ENCODE data around the gene UBE2J2. TPM values are rescaled to one million over a fixed set of nuclear protein-coding genes. Genes with fewer than 3 reads are reported as not detected.

Gene UBE2J2
- polyA plus RNA-seq, 1 of the 3 experiments (the other 2 are of a cell fraction) = 47.5 TPM

GRCh38 chr1:1264868-1265272, 8.8 kb downstream of the UBE2J2 start:
- no peak overlapping the region for H3K4me3 ChIP-seq (ENCODE audit: low read depth in 2 of 2, low read length in 1 of 2)
- WGBS (ENCODE audit: low lambda C conversion rate) = 24% methylated on average over 6 of the region's 10 CpGs
- peaks cover 19 to 50% of the 10 kb centered on the region in 2 experiments for H3K36me3 ChIP-seq (replicated peaks in 1 of 2; ENCODE audit: control insufficient read depth in 1 of 2, insufficient read depth in 2 of 2, low read length in 1 of 2)
- H3K79me2 ChIP-seq (ENCODE audit: insufficient read depth) = peaks cover 73% of the 10 kb centered on the region
- CTCF ChIA-PET = interaction anchor here (1.2 to 2.0 kb wide), 2 partner anchors 26 to 142 kb away, joined by 7 to 8 read pairs; no protein-coding TSS in a partner anchor
- H3K9me2 ChIP-seq = no peaks in the 10 kb centered on the region
- peaks cover 17% of the 10 kb centered on the region for H3F3A ChIP-seq (replicated peaks; ENCODE audit: insufficient read depth)
- peak overlapping the region in 1 of 2 experiments; percentile 73; a peak in 2 of 4 replicates for H3K27ac ChIP-seq (ENCODE audit: low read depth in 2 of 2, low read length in 1 of 2)
- H3K27me3 ChIP-seq (ENCODE audit: insufficient read depth) = no peaks in the 10 kb centered on the region
- peak; percentile 56 for DNase-seq
- peak overlapping the region; percentile 28; the same call in 1 of the 2 replicates for H3K4me2 ChIP-seq
- H2AFZ ChIP-seq (ENCODE audit: low read depth) = no peak overlapping the region
- H3K4me1 ChIP-seq (ENCODE audit: control insufficient read depth in 1 of 2, insufficient read depth in 2 of 2, low read depth in 1 of 2, low read length in 1 of 2) = peaks cover 0 to 4% of the 10 kb centered on the region in 2 experiments; a peak in 2 of 4 replicates
- POLR2A ChIA-PET = no interaction called here
- no peak overlapping the region for H3K9ac ChIP-seq
- peaks cover 65% of the 10 kb centered on the region for H4K20me1 ChIP-seq (ENCODE audit: insufficient read depth)
- no peaks in the 10 kb centered on the region for H3K9me3 ChIP-seq
- TF ChIP-seq SIN3A (IDR thresholded peaks at IDR 0.05; ENCODE audit: borderline replicate concordance, low read depth, low read length) (no peak; the same call in 1 of the 2 replicates), GABPA (IDR thresholded peaks at IDR 0.05; ENCODE audit: low read depth) (no peak), NFIC (IDR thresholded peaks at IDR 0.05; ENCODE audit: borderline replicate concordance) (peak; percentile 4; the same call in 1 of the 2 replicates), JUND (IDR thresholded peaks at IDR 0.05) (peak; percentile 55; the same call in 1 of the 2 replicates), MAX (IDR thresholded peaks at IDR 0.05; ENCODE audit: low read depth) (peak; percentile 59; the same call in 1 of the 2 replicates), YY1 (IDR thresholded peaks at IDR 0.05; ENCODE audit: low read depth) (no peak), POLR2AphosphoS5 (IDR thresholded peaks at IDR 0.05; ENCODE audit: low read depth, low read length) (0 out of 2 replicates have a peak, but pooled peaks have one; percentile 25), FOSL2 (IDR thresholded peaks at IDR 0.05; ENCODE audit: borderline replicate concordance, low read depth) (peak; percentile 73; the same call in 1 of the 2 replicates), TEAD4 (IDR thresholded peaks at IDR 0.05; ENCODE audit: borderline replicate concordance, insufficient read depth) (peak; percentile 33; the same call in 1 of the 2 replicates), MXI1 (IDR thresholded peaks at IDR 0.05; ENCODE audit: low read depth, low read length) (no peak), TAF1 (IDR thresholded peaks at IDR 0.05; ENCODE audit: borderline replicate concordance, low read depth, low read length) (no peak), TCF12 (IDR thresholded peaks at IDR 0.05) (peak; percentile 71), CTCF (IDR thresholded peaks at IDR 0.05) (peak; percentile 57), RCOR1 (IDR thresholded peaks at IDR 0.05; ENCODE audit: low read length) (no peak), CHD2 (IDR thresholded peaks at IDR 0.05; ENCODE audit: low read length, partially characterized antibody) (no peak), NRF1 (IDR thresholded peaks at IDR 0.05; ENCODE audit: low read depth, low read length) (no peak), PBX3 (IDR thresholded peaks at IDR 0.05) (peak; percentile 47), EP300 (IDR thresholded peaks at IDR 0.05; ENCODE audit: borderline replicate concordance in 1 of 2, low read depth in 1 of 2, low read length in 1 of 2) (no peak)

All from SK-N-SH (cell line).